Kidney glomerular epithelial cell (primary cell): ENCODE measurements around the gene ULK4.
"Not testable (repeated sequence)": the region's sequence is repeated elsewhere in the genome, so short reads cannot be mapped to it uniquely, and the experiment has no call there.

ENCODE experiments used
- DNase-seq: peaks from one replicate; lab custom pipeline; 2025; lab: John Stamatoyannopoulos, UW

The ULK4 gene

GRCh38 chr3:41960826-41961750 is 815 bp downstream of the ULK4 start:
- DNase-seq = peak; percentile 62

- no peak for DNase-seq
Measured at GRCh38 chr3:41956574-41956973, 5.3 kb downstream of the ULK4 start.

- no peak for DNase-seq
Measured at GRCh38 chr3:41955192-41955591, 6.7 kb downstream of the ULK4 start.

GRCh38 chr3:41943311-41943843 is 18.5 kb downstream of the ULK4 start:
- DNase-seq = peak; percentile 0

GRCh38 chr3:41940393-41940792 is 21.5 kb downstream of the ULK4 start:
- no peak for DNase-seq

- no peak for DNase-seq
Measured at GRCh38 chr3:41936384-41936783, 25.5 kb downstream of the ULK4 start.

- peak; percentile 46 for DNase-seq
Measured at GRCh38 chr3:41933154-41933676, 28.7 kb downstream of the ULK4 start.

GRCh38 chr3:41932464-41932863 is 29.4 kb downstream of the ULK4 start:
- DNase-seq = no peak

GRCh38 chr3:41920406-41920965 is 41.4 kb downstream of the ULK4 start:
- DNase-seq = peak; percentile 82

- DNase-seq = no peak
Measured at GRCh38 chr3:41915353-41915752, 46.5 kb downstream of the ULK4 start.

- no peak for DNase-seq
Measured at GRCh38 chr3:41912280-41912679, 49.6 kb downstream of the ULK4 start.

GRCh38 chr3:41907330-41908073 is 54.4 kb downstream of the ULK4 start:
- no peak for DNase-seq

- DNase-seq = peak; percentile 92
Measured at GRCh38 chr3:41900265-41900664, 61.6 kb downstream of the ULK4 start.

- no peak for DNase-seq
Measured at GRCh38 chr3:41898631-41899030, 63.3 kb downstream of the ULK4 start.

GRCh38 chr3:41893977-41894376 is 67.9 kb downstream of the ULK4 start:
- DNase-seq = peak; percentile 34

- DNase-seq = no peak
Measured at GRCh38 chr3:41888368-41889076, 73.4 kb downstream of the ULK4 start.

GRCh38 chr3:41882956-41883355 is 78.9 kb downstream of the ULK4 start:
- DNase-seq = no peak

GRCh38 chr3:41881233-41881821 is 80.6 kb downstream of the ULK4 start:
- peak; percentile 23 for DNase-seq

GRCh38 chr3:41880387-41880786 is 81.5 kb downstream of the ULK4 start:
- DNase-seq = no peak

GRCh38 chr3:41877741-41878140 is 84.2 kb downstream of the ULK4 start:
- DNase-seq = not testable (repeated sequence)

- no peak for DNase-seq
Measured at GRCh38 chr3:41874022-41874421, 87.9 kb downstream of the ULK4 start.
